ENCODE results near the gene INPP5F.
A peak's percentile ranks its signal among the peaks of the same experiment; 100 is the strongest.

Gene INPP5F, protein sequence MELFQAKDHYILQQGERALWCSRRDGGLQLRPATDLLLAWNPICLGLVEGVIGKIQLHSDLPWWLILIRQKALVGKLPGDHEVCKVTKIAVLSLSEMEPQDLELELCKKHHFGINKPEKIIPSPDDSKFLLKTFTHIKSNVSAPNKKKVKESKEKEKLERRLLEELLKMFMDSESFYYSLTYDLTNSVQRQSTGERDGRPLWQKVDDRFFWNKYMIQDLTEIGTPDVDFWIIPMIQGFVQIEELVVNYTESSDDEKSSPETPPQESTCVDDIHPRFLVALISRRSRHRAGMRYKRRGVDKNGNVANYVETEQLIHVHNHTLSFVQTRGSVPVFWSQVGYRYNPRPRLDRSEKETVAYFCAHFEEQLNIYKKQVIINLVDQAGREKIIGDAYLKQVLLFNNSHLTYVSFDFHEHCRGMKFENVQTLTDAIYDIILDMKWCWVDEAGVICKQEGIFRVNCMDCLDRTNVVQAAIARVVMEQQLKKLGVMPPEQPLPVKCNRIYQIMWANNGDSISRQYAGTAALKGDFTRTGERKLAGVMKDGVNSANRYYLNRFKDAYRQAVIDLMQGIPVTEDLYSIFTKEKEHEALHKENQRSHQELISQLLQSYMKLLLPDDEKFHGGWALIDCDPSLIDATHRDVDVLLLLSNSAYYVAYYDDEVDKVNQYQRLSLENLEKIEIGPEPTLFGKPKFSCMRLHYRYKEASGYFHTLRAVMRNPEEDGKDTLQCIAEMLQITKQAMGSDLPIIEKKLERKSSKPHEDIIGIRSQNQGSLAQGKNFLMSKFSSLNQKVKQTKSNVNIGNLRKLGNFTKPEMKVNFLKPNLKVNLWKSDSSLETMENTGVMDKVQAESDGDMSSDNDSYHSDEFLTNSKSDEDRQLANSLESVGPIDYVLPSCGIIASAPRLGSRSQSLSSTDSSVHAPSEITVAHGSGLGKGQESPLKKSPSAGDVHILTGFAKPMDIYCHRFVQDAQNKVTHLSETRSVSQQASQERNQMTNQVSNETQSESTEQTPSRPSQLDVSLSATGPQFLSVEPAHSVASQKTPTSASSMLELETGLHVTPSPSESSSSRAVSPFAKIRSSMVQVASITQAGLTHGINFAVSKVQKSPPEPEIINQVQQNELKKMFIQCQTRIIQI

DNA sequence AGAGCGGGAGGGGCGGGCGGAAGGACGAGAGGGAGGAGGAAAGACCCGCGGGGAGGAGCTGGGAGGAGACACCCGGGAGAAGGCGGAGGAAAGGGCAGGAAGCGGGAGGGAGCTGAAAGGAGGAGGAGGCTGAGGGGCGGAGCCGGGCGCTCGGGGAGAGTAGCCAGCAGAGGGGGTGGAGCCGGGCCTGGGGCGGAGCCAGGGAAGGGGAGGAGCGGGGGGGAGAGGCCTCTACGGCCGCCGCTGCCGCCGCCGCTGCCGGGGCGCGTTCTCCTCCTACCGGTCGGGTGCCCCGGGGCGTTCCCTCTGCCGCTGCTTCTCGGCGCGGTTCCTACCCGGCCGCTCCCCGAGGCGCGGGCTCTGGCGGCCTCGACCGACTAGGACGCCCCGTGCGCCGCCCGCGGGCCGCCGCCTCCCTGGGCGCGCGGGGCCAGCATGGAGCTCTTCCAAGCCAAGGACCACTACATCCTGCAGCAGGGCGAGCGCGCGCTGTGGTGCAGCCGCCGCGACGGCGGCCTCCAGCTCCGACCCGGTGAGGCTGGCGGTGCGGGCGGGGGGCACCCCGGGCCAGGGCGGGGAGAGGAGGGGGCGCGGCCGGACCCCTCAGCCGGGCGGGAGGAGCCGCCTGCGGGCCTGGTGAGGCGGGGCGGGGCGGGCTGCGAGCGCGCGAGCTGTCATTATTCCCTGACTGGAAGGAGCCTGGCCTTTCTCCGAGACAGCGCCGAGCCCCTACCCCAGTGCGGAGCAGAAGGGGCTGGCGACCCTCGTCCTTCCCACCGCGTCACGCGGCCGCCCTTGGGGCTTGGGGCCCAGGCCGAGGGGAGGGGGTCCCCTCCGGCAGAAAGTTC lies at the start of gene INPP5F:
Gene INPP5F (plus strand): TSS at position 223 of the 848 bp plus-strand sequence. CDS start 213 bp downstream, at position 436.
- peak; percentile 100 for DNase-seq (ENCODE audit: low read depth in 2 of 2)

DNA sequence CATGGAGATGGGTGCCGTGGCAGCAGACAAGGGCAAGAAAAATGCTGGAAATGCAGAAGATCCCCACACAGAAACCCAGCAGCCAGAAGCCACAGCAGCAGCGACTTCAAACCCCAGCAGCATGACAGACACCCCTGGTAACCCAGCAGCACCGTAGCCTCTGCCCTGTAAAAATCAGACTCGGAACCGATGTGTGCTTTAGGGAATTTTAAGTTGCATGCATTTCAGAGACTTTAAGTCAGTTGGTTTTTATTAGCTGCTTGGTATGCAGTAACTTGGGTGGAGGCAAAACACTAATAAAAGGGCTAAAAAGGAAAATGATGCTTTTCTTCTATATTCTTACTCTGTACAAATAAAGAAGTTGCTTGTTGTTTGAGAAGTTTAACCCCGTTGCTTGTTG lies 48.7 kb upstream of the INPP5F start:
- no peak for DNase-seq (ENCODE audit: low read depth in 2 of 2)

DNA sequence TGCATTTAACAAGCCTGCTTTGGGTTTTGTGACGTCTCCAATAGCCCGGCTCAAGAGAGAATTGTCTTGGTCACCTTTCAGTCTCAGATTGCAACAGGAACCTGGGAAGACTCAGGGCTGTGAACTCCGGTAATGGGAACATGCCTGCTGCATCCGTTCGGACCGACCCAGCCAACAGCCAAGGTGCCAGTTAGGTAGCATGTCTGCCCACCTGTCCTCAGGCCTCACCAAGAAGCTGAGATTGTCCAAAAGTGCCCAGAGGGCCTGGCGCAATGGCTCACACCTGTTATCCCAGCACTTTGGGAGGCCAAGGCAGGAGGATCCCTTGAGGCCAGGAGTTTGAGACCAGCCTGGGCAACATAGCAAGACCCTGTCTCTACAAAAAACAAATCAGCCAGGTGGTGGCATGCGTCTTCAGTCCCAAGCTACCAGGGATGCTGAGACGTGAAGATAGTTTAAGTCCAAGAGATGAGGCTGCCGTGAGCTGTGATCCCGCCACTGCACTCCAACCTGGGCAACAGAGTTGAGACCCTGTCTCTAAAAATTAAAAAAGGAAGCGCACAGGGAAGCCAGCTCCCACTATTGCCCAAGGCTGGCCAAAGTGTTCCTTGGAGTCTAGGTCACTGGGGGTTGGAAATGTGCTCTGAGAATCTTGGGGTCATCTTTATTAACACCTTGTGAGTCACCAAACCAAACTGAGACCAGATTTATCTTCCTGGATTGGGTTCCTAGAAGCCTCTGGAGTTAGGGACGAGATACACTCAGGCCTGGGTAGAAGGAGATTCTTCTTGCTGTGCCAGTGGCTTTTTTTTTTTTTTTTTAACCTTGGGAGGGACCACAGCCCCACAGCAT lies 47.7 kb upstream of the INPP5F start:
- no peak for DNase-seq (ENCODE audit: low read depth in 2 of 2)

DNA sequence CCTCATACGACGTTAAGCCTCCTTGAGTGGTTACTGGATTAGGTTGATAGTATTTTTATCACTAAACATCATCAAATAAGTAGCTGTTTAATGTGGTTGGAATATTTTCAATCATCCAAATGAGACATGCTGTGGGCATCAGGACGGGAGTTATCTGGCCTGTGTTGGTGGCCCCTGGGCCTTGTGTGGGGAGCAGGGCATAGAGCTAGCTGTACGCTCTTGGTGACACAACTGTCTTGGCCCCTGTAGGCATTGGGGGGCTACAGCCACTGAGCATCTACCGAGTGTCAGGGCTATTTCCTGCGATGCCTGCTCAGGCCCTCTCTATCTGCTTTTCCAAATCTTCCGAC lies 46.4 kb upstream of the INPP5F start:
- DNase-seq (ENCODE audit: low read depth in 2 of 2), result no peak

DNA sequence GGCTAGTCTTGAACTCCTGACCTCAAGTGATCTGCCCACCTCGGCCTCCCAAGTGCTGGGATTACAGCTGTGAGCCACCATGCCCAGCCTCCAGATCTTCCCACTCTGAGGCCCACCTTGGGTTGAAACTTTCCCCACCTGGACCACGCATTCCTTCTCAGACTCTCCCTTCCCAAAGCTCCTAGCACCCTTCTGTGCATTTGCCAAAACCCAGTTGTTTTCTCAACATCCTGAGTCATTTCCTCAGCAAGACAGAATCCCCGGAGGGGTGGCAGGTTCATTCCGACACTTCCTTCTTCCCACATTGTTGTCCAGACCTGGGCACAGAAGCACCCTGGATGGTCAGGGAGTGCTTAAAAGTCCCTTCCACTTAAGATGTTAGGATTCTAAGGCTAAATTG lies 45.8 kb upstream of the INPP5F start:
- DNase-seq (ENCODE audit: low read depth in 2 of 2), result no peak

DNA sequence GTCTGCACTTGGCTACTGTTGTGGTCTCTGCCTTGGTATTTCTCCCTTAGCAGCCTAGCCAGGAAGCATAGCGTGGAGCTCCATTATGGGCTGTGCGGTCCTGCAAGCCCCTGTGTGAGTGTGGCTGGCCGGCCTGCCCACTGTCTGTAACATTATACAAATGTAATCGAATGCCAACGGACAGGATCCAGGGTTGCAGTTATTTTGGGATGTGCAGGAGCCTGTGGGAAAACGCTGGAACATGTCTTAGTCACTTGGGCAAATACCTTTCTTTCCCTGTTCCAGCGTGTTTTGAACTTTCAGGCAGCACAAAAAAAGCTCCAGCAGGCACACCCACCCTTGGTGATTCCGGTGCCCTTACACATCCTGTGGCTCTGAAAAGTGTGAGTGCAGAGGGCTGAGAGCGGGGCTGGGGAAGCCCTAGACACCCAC lies 45.2 kb upstream of the INPP5F start:
- no peak for DNase-seq (ENCODE audit: low read depth in 2 of 2)

DNA sequence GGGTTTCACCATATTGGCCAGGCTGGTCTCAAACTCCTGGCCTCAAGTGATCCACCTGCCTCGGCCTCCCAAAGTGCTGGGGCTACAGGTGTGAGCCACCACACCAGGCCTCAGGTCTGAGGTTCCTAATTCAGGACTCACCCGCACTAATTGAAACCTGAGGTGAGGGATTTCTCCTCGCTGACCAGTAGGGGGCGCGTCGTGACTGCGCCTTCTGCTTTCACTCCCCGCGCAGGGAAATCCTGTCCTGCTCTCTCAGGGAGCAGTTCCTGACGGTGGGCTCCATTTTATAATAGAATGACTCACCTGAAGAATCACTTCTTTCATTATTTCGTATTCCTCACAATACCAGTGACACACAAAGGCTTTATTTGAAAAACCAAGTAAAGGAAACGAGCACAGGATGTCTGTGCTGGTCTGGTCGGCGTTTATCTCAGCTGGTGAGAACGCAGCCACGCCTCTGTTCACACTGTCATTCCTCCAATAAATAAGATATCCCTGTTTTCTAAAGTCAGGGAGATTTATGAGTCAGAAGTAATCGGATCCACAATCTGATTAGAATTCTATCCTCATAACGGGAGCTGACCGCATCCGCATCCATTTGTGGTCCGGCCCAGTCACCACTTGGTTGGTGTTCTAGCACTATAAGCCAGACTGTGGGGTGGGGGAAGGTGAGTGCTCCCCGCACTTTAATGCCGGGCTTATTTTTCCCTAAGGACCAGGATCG lies 39.2 kb upstream of the INPP5F start:
- DNase-seq (ENCODE audit: low read depth in 2 of 2), result peak; percentile 80 to 83

DNA sequence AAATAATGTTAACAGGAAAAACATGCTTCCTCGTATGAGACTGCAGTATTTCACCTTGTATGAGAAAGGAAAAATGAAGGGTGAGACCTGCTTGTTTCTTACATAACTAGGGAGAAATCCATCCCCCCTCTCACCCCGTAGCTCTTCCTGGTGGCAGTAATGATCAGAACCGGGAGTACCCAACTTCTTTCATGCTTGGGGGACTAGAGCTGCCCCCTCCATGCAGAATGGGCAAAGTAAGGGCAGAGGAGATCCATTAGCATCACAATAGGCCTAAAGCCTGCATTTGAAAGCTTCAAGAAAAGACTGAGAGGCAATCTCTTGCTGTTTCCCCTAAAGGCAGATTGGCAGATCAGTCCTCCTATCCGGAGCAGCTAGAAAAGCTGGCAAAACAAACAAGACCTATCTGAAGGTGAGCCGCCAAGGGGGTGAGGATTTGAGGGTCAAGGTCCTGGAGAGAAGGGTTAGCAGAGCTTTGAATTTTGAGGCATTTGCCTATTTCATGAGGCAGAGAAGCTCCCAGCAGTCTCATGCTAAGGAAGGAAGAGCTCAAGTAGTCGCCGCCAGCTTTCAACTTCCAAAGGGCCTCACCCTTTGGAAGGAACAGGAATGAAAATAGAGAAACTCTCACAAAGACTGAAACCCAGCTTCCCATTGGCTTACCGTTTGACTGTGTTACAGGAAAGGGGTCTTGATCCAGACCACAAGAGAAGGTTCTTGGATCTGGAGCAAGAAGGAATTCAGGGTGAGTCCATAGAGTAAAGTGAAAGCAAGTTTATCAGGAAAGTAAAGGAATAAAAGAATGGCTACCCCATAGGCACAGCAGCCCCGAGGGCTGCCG lies 38.4 kb upstream of the INPP5F start:
- DNase-seq (ENCODE audit: low read depth in 2 of 2), result no peak

DNA sequence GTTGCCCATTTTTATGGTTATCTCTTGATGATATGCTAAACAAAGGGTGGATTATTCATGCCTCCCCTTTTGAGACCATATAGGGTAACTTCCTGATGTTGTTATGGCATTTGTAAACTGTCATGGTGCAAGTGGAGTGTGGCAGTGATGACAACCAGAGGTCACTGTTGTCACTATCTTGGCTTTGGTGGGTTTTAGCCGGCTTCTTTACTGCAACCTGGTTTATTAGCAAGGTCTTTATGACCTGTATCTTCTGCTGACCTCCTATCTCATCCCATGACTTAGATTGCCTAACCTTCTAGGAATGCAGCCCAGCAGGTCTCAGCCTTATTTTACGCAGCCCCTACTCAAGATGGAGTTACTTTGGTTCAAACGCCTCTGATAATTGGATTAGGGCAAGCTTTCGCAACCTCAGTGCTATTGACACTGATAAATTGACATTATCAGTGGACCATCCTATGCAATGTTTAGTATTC lies 37.8 kb upstream of the INPP5F start:
- no peak for DNase-seq (ENCODE audit: low read depth in 2 of 2)

DNA sequence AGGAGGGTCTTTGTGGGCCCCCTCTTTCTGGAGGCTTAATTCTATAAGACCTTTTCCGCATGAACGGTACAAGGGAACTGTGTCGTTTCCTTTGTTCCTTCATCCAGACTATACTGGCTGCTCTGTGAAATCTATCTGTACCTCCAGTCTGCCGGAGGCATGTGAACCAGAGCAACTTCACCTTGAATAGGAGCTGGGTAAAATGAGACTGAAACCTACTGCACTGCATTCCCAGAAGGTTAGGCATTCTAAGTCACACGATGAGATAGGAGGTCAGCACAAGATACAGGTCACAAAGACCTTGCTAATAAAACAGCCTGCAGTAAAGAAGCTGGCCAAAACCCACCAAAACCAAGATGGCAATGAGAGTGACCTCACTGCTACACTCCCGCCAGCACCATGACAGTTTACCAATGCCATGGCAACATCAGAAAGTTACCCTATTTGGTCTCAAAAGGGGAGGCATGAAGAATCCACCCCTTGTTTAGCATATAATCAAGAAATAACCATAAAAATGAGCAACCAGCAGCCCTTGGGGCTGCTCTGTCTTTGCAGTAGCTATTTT lies 36.8 kb upstream of the INPP5F start:
- no peak for DNase-seq (ENCODE audit: low read depth in 2 of 2)

DNA sequence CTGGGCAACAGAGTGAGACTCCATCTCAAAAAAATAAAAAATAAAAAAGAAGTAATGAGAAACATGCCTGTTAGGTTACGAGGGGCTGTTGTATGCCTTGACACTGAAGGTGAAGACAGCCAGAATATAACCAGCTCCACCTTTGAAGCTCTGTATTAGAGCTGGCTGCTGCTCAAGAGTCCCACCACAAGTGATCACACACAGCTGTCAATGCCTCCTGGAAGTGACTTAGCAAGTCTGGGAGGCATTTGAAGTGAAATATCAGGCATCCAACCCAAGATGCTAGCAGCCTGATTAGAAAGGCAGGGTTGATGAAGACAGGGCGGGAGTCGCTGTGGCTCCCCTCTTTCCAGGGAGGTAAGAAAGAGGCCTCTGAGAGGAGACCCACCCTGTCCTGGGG lies 34.1 kb upstream of the INPP5F start:
- DNase-seq (ENCODE audit: low read depth in 2 of 2), result no peak

DNA sequence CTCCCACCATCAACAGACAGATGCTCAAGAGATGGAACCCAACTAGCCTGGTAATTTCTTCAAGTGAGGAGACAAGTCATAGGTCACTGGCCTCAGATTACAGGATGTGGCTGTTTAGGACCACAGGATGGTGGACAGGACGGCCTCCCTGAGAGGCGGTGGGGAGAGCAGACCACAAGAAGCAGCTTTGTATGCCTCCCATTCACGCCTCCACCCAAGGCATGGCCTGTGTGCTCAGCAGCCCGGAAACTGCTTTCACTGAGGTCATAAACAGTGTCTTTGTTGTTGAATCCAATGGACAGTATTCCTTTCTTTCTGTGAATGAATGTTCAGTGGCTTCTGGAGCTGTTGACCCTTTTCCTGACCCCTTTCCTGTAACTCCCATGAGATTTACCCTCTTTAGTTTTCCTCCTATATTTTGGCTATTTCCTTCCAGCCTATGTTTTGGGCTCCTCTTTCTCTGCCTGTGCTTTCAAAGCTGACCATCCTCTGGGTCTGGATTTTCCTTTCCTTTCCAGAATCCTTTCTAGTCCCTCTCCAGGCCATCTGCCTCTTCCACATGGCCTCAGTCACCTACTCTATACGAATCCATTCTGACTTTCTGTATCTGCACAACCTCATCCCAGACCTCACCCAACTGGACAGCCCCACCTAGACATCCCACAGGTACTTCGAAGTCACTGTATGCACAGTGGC lies 32.4 kb upstream of the INPP5F start:
- no peak for DNase-seq (ENCODE audit: low read depth in 2 of 2)

DNA sequence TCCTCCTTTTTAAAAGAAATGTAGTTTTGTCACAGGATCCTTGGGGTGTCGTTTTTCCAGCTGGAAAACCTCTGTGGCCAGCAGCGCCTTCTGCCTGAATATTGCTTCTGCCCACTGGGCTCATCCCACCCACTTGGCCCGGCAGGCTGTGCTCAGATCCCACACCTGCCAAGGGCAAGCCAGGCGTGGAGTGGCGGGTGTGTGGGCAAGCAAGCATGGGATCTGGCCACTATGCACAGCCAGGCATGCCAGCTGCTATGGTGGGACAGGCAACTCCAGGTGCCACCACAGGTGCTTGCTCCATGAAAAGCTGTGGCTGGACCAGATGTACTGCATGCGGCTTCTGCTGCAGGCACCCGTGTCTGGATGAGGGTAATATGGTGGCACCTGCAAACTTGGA lies 31.2 kb upstream of the INPP5F start:
- no peak for DNase-seq (ENCODE audit: low read depth in 2 of 2)

DNA sequence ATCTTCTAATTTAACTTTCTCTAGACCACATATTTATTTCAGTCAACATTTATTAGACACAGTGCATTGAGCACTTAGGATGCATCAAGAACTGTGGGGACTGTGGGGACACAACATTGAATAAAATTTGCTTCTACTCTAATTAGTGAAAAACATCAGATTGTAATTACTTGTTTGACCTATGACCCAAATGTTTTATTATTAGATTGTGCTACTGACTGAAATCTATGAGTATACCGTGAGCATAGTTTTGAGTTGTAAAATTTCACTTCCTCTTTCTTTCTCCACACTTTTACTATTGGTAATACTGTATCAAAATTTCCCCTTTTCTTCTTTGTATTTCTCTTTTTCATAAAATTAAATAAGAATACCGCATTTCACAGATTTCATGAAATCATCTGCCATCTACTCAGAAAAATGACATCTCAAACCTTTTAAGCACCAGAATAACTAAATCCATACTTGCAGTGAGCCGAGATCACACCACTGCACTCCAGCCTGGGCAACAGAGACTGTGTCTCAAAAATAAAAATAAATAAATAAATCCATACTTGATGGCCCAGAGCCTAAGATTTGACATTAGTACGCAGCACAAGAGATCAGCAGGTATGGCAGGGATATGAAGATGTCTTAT lies 25.4 kb upstream of the INPP5F start:
- no peak for DNase-seq (ENCODE audit: low read depth in 2 of 2)

DNA sequence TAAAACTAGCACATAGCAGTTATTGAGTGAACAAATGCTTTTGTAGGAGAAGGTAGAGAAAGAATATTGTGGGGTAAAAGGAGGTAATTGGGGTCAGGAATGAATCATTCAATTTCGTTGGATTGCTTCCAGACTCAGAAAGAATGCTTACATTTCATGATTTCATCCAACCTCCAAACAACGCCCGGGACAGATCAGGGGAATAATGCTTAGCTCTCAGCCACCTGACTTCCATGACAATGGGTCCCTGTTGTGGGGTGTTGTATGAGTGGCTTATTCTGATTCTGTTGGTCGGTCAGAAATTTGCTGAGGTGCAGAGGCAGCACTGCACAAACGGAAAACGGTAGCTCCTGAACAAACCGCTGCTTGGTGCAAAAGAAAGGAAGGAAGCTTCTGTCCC lies 24.0 kb upstream of the INPP5F start:
- no peak for DNase-seq (ENCODE audit: low read depth in 2 of 2)

DNA sequence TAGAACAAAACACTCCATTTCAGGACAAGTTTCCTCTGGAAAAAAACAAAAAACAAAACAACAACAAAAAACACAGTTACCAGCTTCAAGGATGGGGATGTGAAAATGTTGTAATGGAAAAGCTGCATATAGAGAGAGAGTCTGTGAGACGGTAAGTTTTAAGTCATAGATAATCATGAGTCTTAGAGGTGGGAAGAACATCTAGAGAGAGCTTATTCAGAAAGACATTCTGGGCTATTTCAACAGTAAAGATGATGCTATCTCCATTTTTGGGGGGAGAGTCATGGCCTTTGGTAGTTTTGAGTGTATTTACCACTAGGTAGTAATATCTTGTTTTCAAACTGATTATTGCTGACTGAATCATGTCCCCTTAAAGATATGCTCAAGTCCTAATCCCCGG lies 23.3 kb upstream of the INPP5F start:
- DNase-seq (ENCODE audit: low read depth in 2 of 2), result no peak

DNA sequence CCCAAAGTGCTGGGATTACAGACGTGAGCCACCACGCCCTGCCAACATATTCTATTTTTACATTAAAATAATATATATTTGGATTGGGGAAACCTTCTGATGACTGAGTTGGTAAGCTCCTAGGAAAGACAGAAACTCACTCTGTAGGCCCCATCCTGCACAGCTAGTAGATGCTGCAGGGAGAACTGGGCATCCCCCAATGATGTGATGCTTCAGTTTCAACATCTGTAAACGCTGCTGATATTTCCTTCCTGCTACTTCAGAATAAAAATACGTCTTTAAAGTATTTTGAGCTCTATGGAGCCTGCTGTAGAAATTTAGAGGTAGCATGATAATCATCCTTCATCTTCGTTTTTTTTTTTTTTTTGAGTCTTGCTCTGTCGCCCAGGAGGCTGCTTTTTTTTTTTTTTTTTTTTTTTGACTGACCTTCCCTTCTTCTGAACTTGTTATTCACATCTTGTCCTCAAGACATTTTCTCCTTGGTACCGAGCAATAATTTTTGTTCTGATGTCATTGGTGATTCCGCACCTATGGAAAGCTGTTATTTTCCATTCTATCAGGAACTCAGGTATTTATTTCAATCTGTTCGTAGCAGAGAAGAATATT lies 21.8 kb upstream of the INPP5F start:
- no peak for DNase-seq (ENCODE audit: low read depth in 2 of 2)
